ENCODE measurements around the gene TOMT. TPM values are rescaled to one million over a fixed set of nuclear protein-coding genes. Genes with fewer than 3 reads are reported as not detected.

The TOMT gene
- total and polyA plus RNA-seq, 9 donors = not detected

GRCh38 chr11:72075109-72075508 is 30.6 kb upstream of the TOMT start:
- Histone ChIP-seq H3K36me3 (no peaks in the 10 kb centered on the region), H3K4me1 (ENCODE audit: insufficient read depth) (peaks cover 4% of the 10 kb centered on the region), H3K9me3 (no peaks in the 10 kb centered on the region), H3K27me3 (no peaks in the 10 kb centered on the region), H3K4me3 (no peak overlapping the region), H3K27ac (no peak overlapping the region)
- DNase-seq = no peak
- intact Hi-C loops (cut with DNase I) = loop anchor here in 1 of 4 donors (5.0 kb wide), 1 partner anchor 33 kb away; no protein-coding TSS in a partner anchor
- TF ChIP-seq CTCF (IDR thresholded peaks at IDR 0.05) = no peak
- no peak for TF ChIP-seq POLR2A (IDR thresholded peaks at IDR 0.05)
- TF ChIP-seq EP300 (IDR thresholded peaks at IDR 0.05) = no peak
- WGBS, 3 donors = 96 to 100% (median 96%) methylated on average over 1 of the region's 1 CpG

- no peaks in the 10 kb centered on the region for H3K9me3 ChIP-seq
- H3K36me3 ChIP-seq = no peaks in the 10 kb centered on the region
- H3K27ac ChIP-seq = no peak overlapping the region
- 91 to 94% (median 92%) methylated on average over 4 of the region's 4 CpGs for WGBS, 3 donors
- DNase-seq = no peak
- H3K27me3 ChIP-seq = no peaks in the 10 kb centered on the region
- intact Hi-C loops (cut with DNase I) = loop anchor here in 1 of 4 donors (5.0 kb wide), 1 partner anchor 33 kb away; no protein-coding TSS in a partner anchor
- H3K4me3 ChIP-seq = no peak overlapping the region
- no peaks in the 10 kb centered on the region for H3K4me1 ChIP-seq (ENCODE audit: insufficient read depth)
- TF ChIP-seq POLR2A (IDR thresholded peaks at IDR 0.05) (no peak), EP300 (IDR thresholded peaks at IDR 0.05) (no peak)
Observed at GRCh38 chr11:72075756-72076155, 30.0 kb upstream of the TOMT start.

GRCh38 chr11:72078477-72078876 is 27.2 kb upstream of the TOMT start:
- DNase-seq = no peak
- Histone ChIP-seq H3K4me3 (no peak overlapping the region), H3K36me3 (no peaks in the 10 kb centered on the region), H3K4me1 (ENCODE audit: insufficient read depth) (no peaks in the 10 kb centered on the region), H3K27me3 (no peaks in the 10 kb centered on the region), H3K27ac (peak overlapping the region in 1 of 2 donors; percentile 48), H3K9me3 (no peaks in the 10 kb centered on the region)
- TF ChIP-seq EP300 (IDR thresholded peaks at IDR 0.05) (no peak), CTCF (IDR thresholded peaks at IDR 0.05) (no peak), POLR2A (IDR thresholded peaks at IDR 0.05) (no peak)
- 53 to 60% (median 55%) methylated on average over 6 of the region's 6 CpGs for WGBS, 3 donors
- intact Hi-C loops (cut with DNase I) = loop anchor here in 1 of 4 donors (5.0 kb wide), 1 partner anchor 36 kb away; no protein-coding TSS in a partner anchor

- Histone ChIP-seq H3K27me3 (no peaks in the 10 kb centered on the region), H3K27ac (peak overlapping the region; percentile 32 to 89), H3K9me3 (no peaks in the 10 kb centered on the region), H3K4me3 (peak overlapping the region; percentile 63), H3K4me1 (ENCODE audit: insufficient read depth) (no peaks in the 10 kb centered on the region), H3K36me3 (no peaks in the 10 kb centered on the region)
- peak in 2 of 5 donors; percentile 47 to 49 for DNase-seq
- 2 to 6% (median 6%) methylated on average over 15 to 16 of the region's 16 CpGs for WGBS, 3 donors
- TF ChIP-seq CTCF (IDR thresholded peaks at IDR 0.05) (no peak), POLR2A (IDR thresholded peaks at IDR 0.05) (no peak)
- intact Hi-C loops (cut with DNase I) = loop anchor here in 2 of 4 donors (2.0 to 5.0 kb wide), 2 partner anchors 38 to 41 kb away; no protein-coding TSS in a partner anchor
Observed at GRCh38 chr11:72079819-72080325, 25.9 kb upstream of the TOMT start.

All from ovary (tissue), 9 donors.